Ovary (tissue), 9 donors: ENCODE data around the gene KLK8. TPM values are rescaled to one million over a fixed set of nuclear protein-coding genes. Genes with fewer than 3 reads are reported as not detected.
A peak's percentile ranks its signal among the peaks of the same experiment; 100 is the strongest.

ENCODE experiments used
- DNase-seq, 5 donors: peaks; one replicate each; pipeline ENCODE4 v3.0.0-alpha.2; 2019 to 2020
- H3K27ac ChIP-seq, 2 donors: fragments of 200-600 bp; one replicate each; pipeline versions ENCODE4 v1.5.1 to v1.8.0; 2019 to 2022
- H3K27me3 ChIP-seq: fragments of 200-600 bp; one replicate; pipeline ENCODE4 v1.8.0; 2022
- H3K36me3 ChIP-seq: fragments of 200-600 bp; sonication (generic); one replicate; pipeline ENCODE4 v1.5.1; 2019
- H3K4me1 ChIP-seq: one replicate; pipeline ENCODE4 v1.8.1; 2013; ENCODE audit warnings: mild to moderate bottlenecking, moderate library complexity; ENCODE audit not compliant: insufficient read depth
- H3K4me3 ChIP-seq: fragments of 200-600 bp; sonication (generic); one replicate; pipeline ENCODE4 v1.5.1; 2017
- H3K9me3 ChIP-seq, 2 donors: fragments of 200-600 bp in 1 of 2; sonication (generic) in 1 of 2; one replicate each; pipeline versions ENCODE4 v1.5.1 to v1.8.1; 2013 to 2019; ENCODE audit warnings: mild to moderate bottlenecking in 1 of 2, moderate library complexity in 1 of 2
- CTCF ChIP-seq, 3 donors: fragments of 450-650 bp in 2 of 3; fragments of 200-600 bp in 1 of 3; IDR thresholded peaks; one replicate each; pipeline versions ENCODE4 v1.5.1 to v1.8.0; 2016 to 2022; ENCODE audit warnings: antibody characterized with exemption in 3 of 3, mild to moderate bottlenecking in 1 of 3
- EP300 ChIP-seq: sonication (generic); formaldehyde crosslinking; IDR thresholded peaks from one replicate; pipeline ENCODE4 v1.6.1; 2017; ENCODE audit warnings: antibody characterized with exemption
- POLR2A ChIP-seq: fragments of 450-650 bp; IDR thresholded peaks from one replicate; pipeline ENCODE4 v1.6.1; 2017; ENCODE audit warnings: antibody characterized with exemption, mild to moderate bottlenecking, moderate library complexity
- WGBS, 3 donors: extraction: QIAGEN DNeasy Blood & Tissue Kit in 1 of 3; methylation state at CpG; one replicate each; pipeline versions ENCODE4 v1.1.5 to v1.1.7; 2013 to 2017; 5-methylcytosine and 5-hydroxymethylcytosine counted together
- intact Hi-C, 4 donors: fragments of 100-400 bp; cut with DNase I; formaldehyde crosslinking; loops; one replicate each; pipeline versions ENCODE4 v1.11.0 to v1.15.1; 2022 to 2023
- polyA plus RNA-seq, 2 donors: library from polyadenylated mRNA; stranded (reverse); fragments of 200-250 nt in 1 of 2; fragments of 350-450 nt in 1 of 2; fragmentation: Illumina TruSeq in 1 of 2; extraction: RNeasy Lipid Tissue Mini Kit (QIAGEN cat#74804) in 1 of 2; gene quantifications; one replicate each; pipeline ENCODE4 v1.2.3, GENCODE V29; 2013 to 2014
- total RNA-seq, 7 donors: library from RNA; depleted of rRNA in 2 of 7; stranded (reverse); fragments of >200 nt in 2 of 7; fragmentation: NEBNext Ultra II Directional in 3 of 7; extraction: Animal tissue kit (Norgen Biotek cat#: 25700) in 3 of 7; gene quantifications; one replicate each; pipeline versions ENCODE4 v1.1.0 to v1.2.4, GENCODE V29; 2016 to 2023
- donor health status: DM: no; HTN: no; CAD: no; lungs with moderate emphysema.
- donor health status: DM: no; HTN: no; CAD: no.
- donor health status: Bipolar disorder and iron deficiency.
- donor health status: DM: yes; HTN: yes; CAD: no.
- donor health status: DM: no; HTN: no; CAD: no.
- donor health status: DM: yes; HTN: yes; CAD: no.

The KLK8 gene
- total and polyA plus RNA-seq, 9 donors: 0.24 to 19.0 (median 1.3) TPM; not detected in 3

- Histone ChIP-seq H3K9me3 (no peaks in the 10 kb centered on the region), H3K27ac (peak overlapping the region; percentile 59 to 94), H3K36me3 (no peaks in the 10 kb centered on the region), H3K4me3 (peak overlapping the region; percentile 45), H3K27me3 (no peaks in the 10 kb centered on the region), H3K4me1 (peaks cover 3% of the 10 kb centered on the region)
- DNase-seq: peak; percentile 72 to 93 (median 84)
- TF ChIP-seq EP300 (no peak), CTCF (IDR thresholded peaks at IDR 0.05) (peak; percentile 59 to 86 (median 83)), POLR2A (peak; percentile 56)
- intact Hi-C loops: loop anchor here in 2 of 4 donors (5.0 kb wide), 2 partner anchors 85 to 160 kb away; no protein-coding TSS in a partner anchor
- WGBS, 3 donors: 1 to 2% (median 1%) methylated on average over 61 to 68 of the region's 68 CpGs
Observed at GRCh38 chr19:51016798-51017683, 15.6 kb upstream of the KLK8 start.

GRCh38 chr19:51015691-51016267 lies 14.4 kb upstream of the KLK8 start:
- WGBS, 3 donors: 83 to 92% (median 87%) methylated on average over 19 of the region's 19 CpGs
- no peak overlapping the region for H3K4me3 ChIP-seq
- DNase-seq: peak in 2 of 5 donors; percentile 29 to 48
- intact Hi-C loops: loop anchor here in 2 of 4 donors (5.0 kb wide), 2 partner anchors 83 to 162 kb away; no protein-coding TSS in a partner anchor
- no peaks in the 10 kb centered on the region for H3K27me3 ChIP-seq
- H3K36me3 ChIP-seq: no peaks in the 10 kb centered on the region
- no peak overlapping the region for H3K27ac ChIP-seq
- H3K4me1 ChIP-seq: peaks cover 3% of the 10 kb centered on the region
- TF ChIP-seq POLR2A (no peak), CTCF (IDR thresholded peaks at IDR 0.05) (no peak), EP300 (no peak)
- no peaks in the 10 kb centered on the region for H3K9me3 ChIP-seq

- no peak overlapping the region for H3K27ac ChIP-seq
- DNase-seq: no peak
- intact Hi-C loops: no loop called here
- H3K4me3 ChIP-seq: no peak overlapping the region
- H3K36me3 ChIP-seq: no peaks in the 10 kb centered on the region
- 86 to 92% (median 90%) methylated on average over 6 of the region's 6 CpGs for WGBS, 3 donors
- H3K9me3 ChIP-seq: no peaks in the 10 kb centered on the region
- H3K4me1 ChIP-seq: no peaks in the 10 kb centered on the region
- TF ChIP-seq POLR2A (no peak), CTCF (IDR thresholded peaks at IDR 0.05) (no peak), EP300 (no peak)
- no peaks in the 10 kb centered on the region for H3K27me3 ChIP-seq
Observed at GRCh38 chr19:51014242-51014641, 12.8 kb upstream of the KLK8 start.

GRCh38 chr19:51012661-51013190 lies 11.3 kb upstream of the KLK8 start:
- H3K36me3 ChIP-seq: no peaks in the 10 kb centered on the region
- no peak for DNase-seq
- no peak for TF ChIP-seq EP300
- TF ChIP-seq CTCF (IDR thresholded peaks at IDR 0.05): no peak
- no peak for TF ChIP-seq POLR2A
- no peaks in the 10 kb centered on the region for H3K9me3 ChIP-seq
- H3K27me3 ChIP-seq: no peaks in the 10 kb centered on the region
- WGBS, 3 donors: 61 to 74% (median 65%) methylated on average over 12 of the region's 12 CpGs
- H3K4me1 ChIP-seq: no peaks in the 10 kb centered on the region
- no peak overlapping the region for H3K4me3 ChIP-seq
- intact Hi-C loops: no loop called here
- H3K27ac ChIP-seq: no peak overlapping the region
